ENCODE data around the gene SEMA5A. TPM values are rescaled to one million over a fixed set of nuclear protein-coding genes. Genes with fewer than 3 reads are reported as not detected.

The SEMA5A gene
- total RNA-seq, 1 donor, result 42.3 TPM

- peaks cover 17% of the 10 kb centered on the region for H3K79me2 ChIP-seq (ENCODE audit: insufficient read depth, low read length)
- peaks cover 11% of the 10 kb centered on the region for H3K4me1 ChIP-seq (ENCODE audit: insufficient read depth, low read length)
- H3K27ac ChIP-seq (ENCODE audit: low read depth, low read length), result no peak overlapping the region
- no peak overlapping the region for H3K4me3 ChIP-seq (ENCODE audit: insufficient read depth, low read length)
- no peak overlapping the region for H3K4me2 ChIP-seq (ENCODE audit: insufficient read depth, low read length)
- no peak for DNase-seq (ENCODE audit: insufficient read length, low spot score, missing footprints)
- H3K9me3 ChIP-seq (ENCODE audit: low read depth, low read length), result peaks cover 2% of the 10 kb centered on the region
- H4K20me1 ChIP-seq (ENCODE audit: insufficient read depth, low read length), result no peaks in the 10 kb centered on the region
- H3K27me3 ChIP-seq (ENCODE audit: insufficient read depth, low read length), result no peaks in the 10 kb centered on the region
- H3K36me3 ChIP-seq (ENCODE audit: insufficient read depth, low read length), result no peaks in the 10 kb centered on the region
- TF ChIP-seq, protein P1, sequence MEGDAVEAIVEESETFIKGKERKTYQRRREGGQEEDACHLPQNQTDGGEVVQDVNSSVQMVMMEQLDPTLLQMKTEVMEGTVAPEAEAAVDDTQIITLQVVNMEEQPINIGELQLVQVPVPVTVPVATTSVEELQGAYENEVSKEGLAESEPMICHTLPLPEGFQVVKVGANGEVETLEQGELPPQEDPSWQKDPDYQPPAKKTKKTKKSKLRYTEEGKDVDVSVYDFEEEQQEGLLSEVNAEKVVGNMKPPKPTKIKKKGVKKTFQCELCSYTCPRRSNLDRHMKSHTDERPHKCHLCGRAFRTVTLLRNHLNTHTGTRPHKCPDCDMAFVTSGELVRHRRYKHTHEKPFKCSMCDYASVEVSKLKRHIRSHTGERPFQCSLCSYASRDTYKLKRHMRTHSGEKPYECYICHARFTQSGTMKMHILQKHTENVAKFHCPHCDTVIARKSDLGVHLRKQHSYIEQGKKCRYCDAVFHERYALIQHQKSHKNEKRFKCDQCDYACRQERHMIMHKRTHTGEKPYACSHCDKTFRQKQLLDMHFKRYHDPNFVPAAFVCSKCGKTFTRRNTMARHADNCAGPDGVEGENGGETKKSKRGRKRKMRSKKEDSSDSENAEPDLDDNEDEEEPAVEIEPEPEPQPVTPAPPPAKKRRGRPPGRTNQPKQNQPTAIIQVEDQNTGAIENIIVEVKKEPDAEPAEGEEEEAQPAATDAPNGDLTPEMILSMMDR (IDR thresholded peaks at IDR 0.05; ENCODE audit: extremely low read depth, low read depth, low read length), result no peak
- no peak overlapping the region for H2AFZ ChIP-seq (ENCODE audit: low read length)
Measured at GRCh38 chr5:9460885-9461645, 84.8 kb downstream of the SEMA5A start.

GRCh38 chr5:9456435-9457042, 89.3 kb downstream of the SEMA5A start:
- Histone ChIP-seq H3K9me3 (ENCODE audit: low read depth, low read length) (peaks cover 4% of the 10 kb centered on the region), H3K4me1 (ENCODE audit: insufficient read depth, low read length) (peaks cover 23% of the 10 kb centered on the region), H2AFZ (ENCODE audit: low read length) (no peak overlapping the region), H3K27me3 (ENCODE audit: insufficient read depth, low read length) (no peaks in the 10 kb centered on the region), H3K79me2 (ENCODE audit: insufficient read depth, low read length) (peaks cover 24% of the 10 kb centered on the region), H3K27ac (ENCODE audit: low read depth, low read length) (no peak overlapping the region), H3K4me3 (ENCODE audit: insufficient read depth, low read length) (no peak overlapping the region), H3K36me3 (ENCODE audit: insufficient read depth, low read length) (no peaks in the 10 kb centered on the region), H4K20me1 (ENCODE audit: insufficient read depth, low read length) (no peaks in the 10 kb centered on the region), H3K4me2 (ENCODE audit: insufficient read depth, low read length) (peak overlapping the region; percentile 42)
- DNase-seq (ENCODE audit: insufficient read length, low spot score, missing footprints), result peak; percentile 86
- TF ChIP-seq, protein P1 (IDR thresholded peaks at IDR 0.05; ENCODE audit: extremely low read depth, low read depth, low read length), result no peak

DNA sequence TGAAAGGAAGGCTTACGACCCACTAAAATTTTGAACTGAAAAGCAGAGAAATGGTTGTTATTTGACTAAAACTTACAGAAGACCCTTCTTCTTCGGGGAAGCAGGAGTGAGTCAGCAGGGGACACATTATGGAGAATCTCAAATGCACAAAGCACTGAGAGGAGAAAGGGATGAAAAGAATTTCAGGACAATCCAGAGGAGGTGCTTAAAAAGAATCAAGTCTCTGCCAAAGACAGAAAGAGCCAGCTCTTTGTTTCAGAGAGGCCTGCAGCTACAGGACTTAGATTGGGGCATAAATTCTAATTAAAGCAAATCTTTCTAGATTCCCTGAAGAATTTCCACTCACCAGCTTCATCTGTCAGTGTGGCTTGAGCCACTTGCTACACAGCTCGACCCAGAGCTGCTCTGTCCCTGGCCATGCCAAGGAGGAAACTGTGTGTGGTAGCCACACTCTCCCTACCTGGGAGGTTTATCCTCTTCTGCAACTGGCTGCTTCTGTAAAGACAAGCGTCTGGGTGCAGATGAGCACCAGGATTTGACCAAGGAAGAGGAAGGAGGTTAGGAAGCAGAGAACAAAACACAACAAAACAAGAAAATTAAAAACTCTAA, 89.9 kb downstream of the SEMA5A start:
- H3K9me3 ChIP-seq (ENCODE audit: low read depth, low read length), result peaks cover 4% of the 10 kb centered on the region
- H3K4me1 ChIP-seq (ENCODE audit: insufficient read depth, low read length), result peaks cover 23% of the 10 kb centered on the region
- no peak overlapping the region for H3K27ac ChIP-seq (ENCODE audit: low read depth, low read length)
- H2AFZ ChIP-seq (ENCODE audit: low read length), result no peak overlapping the region
- H3K27me3 ChIP-seq (ENCODE audit: insufficient read depth, low read length), result no peaks in the 10 kb centered on the region
- DNase-seq (ENCODE audit: insufficient read length, low spot score, missing footprints), result no peak
- H3K4me3 ChIP-seq (ENCODE audit: insufficient read depth, low read length), result no peak overlapping the region
- H3K4me2 ChIP-seq (ENCODE audit: insufficient read depth, low read length), result peak overlapping the region; percentile 42
- peaks cover 24% of the 10 kb centered on the region for H3K79me2 ChIP-seq (ENCODE audit: insufficient read depth, low read length)
- no peaks in the 10 kb centered on the region for H4K20me1 ChIP-seq (ENCODE audit: insufficient read depth, low read length)
- H3K36me3 ChIP-seq (ENCODE audit: insufficient read depth, low read length), result no peaks in the 10 kb centered on the region
- TF ChIP-seq, protein P1 (IDR thresholded peaks at IDR 0.05; ENCODE audit: extremely low read depth, low read depth, low read length), result no peak

- H3K27ac ChIP-seq (ENCODE audit: low read depth, low read length), result no peak overlapping the region
- H3K27me3 ChIP-seq (ENCODE audit: insufficient read depth, low read length), result no peaks in the 10 kb centered on the region
- peaks cover 4% of the 10 kb centered on the region for H3K9me3 ChIP-seq (ENCODE audit: low read depth, low read length)
- H2AFZ ChIP-seq (ENCODE audit: low read length), result no peak overlapping the region
- no peak for DNase-seq (ENCODE audit: insufficient read length, low spot score, missing footprints)
- H3K36me3 ChIP-seq (ENCODE audit: insufficient read depth, low read length), result no peaks in the 10 kb centered on the region
- TF ChIP-seq, protein P1 (IDR thresholded peaks at IDR 0.05; ENCODE audit: extremely low read depth, low read depth, low read length), result no peak
- no peak overlapping the region for H3K4me3 ChIP-seq (ENCODE audit: insufficient read depth, low read length)
- H4K20me1 ChIP-seq (ENCODE audit: insufficient read depth, low read length), result no peaks in the 10 kb centered on the region
- H3K79me2 ChIP-seq (ENCODE audit: insufficient read depth, low read length), result peaks cover 23% of the 10 kb centered on the region
- peaks cover 23% of the 10 kb centered on the region for H3K4me1 ChIP-seq (ENCODE audit: insufficient read depth, low read length)
- no peak overlapping the region for H3K4me2 ChIP-seq (ENCODE audit: insufficient read depth, low read length)
Measured at GRCh38 chr5:9454491-9454890, 91.4 kb downstream of the SEMA5A start.

Measured in osteoblast (primary cell).